GM18868 (cell line): ENCODE measurements around the gene ZFAND5.

Experiments used
- ATAC-seq: cut with Tn5 transposase; IDR thresholded peaks from one replicate; pipeline ENCODE4 v1.9.1; 2021; ENCODE audit warnings: mild to moderate bottlenecking, moderate library complexity; ENCODE audit not compliant: unreplicated experiment

The ZFAND5 gene

DNA sequence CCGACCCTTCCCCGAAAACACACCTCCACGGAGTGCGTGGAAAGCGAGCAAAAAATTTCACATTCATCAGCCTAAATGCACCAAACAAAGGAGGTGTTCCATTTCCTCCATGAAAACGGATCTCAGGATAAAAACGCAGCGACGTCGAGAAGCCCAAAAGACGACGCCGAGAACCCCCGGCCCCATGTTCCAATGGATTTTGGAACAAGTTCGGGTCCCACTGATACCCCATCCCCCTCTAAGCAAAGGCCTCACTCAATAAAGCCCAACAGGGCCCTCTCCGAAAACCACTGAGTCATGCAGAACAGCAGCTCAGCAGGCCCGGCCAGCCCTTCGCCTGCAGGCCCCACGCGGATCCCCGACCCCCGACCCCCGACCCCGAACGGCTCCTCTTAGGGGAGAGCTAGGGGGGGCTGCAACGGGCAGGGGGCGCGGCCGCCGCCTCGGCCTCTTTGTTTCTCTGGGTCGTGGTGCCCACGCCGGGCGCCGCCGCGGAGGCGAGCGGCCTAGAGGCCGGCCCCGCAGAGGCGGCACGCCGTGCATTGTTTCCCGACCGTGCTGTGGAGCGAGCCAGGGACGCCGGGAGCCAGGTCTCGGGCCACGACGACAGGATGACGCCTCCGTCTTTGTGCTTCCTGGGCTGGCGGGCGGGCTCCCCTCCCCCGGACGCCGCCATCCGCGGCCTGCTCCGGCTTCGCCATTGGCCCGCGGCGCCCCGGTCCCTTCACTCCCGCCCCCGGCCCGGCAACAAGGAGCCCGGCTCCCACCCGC is 915 bp downstream of the ZFAND5 start:
- peak; percentile 39 for ATAC-seq

DNA sequence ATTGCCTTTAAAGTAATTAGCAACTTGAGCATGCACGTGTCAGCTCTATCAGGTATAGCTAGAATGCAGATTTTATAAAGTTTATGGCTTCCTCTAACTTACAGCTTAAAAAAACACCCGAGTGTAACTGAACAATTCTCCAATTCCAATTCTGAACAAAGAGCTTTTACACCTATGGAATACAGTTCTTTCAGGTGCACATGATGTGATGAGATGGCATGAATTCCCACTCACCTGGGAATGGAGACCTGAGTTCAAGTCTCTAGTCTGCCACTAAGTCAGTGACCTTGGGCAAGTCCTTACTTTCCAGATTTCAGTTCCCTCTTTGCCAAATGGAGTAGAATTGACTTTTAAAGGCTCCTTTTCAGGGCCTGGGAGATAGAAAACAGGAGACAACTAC is 1.8 kb downstream of the ZFAND5 start:
- no peak for ATAC-seq

GRCh38 chr9:72362680-72363139 is 2.3 kb downstream of the ZFAND5 start:
- peak; percentile 47 for ATAC-seq

- ATAC-seq = no peak
Observed at GRCh38 chr9:72362118-72362531, 2.9 kb downstream of the ZFAND5 start.

DNA sequence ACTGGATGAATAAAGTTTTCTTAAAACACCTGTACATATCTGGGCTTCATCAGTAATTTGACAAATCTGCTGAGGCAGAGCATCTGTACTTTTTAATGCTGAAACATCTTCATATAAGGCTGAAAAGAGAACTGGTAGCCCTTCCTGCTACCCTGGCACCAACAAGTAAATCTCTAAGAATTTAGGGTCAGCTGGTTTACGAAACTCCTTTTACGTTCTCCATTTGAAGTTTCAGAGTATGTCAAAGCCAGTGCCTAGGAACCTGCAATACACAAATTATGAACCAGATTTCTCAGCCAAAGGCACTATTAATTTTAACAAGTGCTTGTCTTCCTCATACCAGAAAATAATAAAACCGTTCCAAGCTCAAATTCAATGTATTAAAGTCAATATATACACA is 3.8 kb downstream of the ZFAND5 start:
- no peak for ATAC-seq

- ATAC-seq = no peak
Observed at GRCh38 chr9:72360324-72360723, 4.7 kb downstream of the ZFAND5 start.

DNA sequence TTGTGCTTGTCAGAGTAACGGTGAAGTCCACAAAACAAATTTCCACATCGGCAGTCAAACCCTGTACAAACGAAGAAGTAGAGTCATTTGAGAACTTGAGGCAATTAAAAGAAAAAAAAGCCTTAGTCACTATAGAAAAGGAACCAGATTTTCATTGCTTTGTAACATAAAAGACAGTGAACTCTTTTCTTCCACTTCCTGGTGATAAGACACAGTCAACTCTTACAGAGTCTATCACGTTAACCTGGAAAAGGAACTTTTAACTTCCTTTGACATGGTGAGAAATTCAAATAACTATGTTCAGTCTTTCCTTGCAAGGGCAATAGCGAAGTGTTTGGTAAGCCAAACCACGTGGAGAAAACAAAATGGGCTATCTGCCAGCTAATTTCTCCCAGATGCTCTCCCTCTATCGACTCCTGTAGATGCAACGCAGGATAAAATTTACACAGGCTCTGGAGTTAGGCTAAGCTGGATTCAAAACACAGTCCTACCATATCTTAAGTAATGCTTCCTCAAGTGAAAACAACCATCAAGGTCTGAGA is 8.9 kb downstream of the ZFAND5 start:
- ATAC-seq = no peak

GRCh38 chr9:72355153-72355552 is 9.9 kb downstream of the ZFAND5 start:
- no peak for ATAC-seq

DNA sequence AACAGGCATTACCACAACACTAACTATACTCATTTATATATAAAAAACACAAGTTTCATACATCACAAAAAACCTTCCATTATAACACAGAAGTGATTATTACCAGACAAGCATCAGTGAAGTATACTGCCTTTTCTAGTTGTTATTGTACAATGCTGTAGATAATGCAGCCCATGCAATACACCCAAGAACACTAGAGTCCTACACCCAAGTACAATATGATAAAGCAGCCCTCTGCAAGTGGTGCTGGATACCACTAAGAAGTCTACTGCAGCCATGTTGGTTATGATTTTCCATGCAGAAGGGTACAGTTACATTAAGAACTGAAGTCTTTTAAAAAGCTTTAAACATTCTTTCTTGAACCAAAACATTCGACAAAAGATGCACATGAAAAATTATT is 10.3 kb downstream of the ZFAND5 start:
- no peak for ATAC-seq

- no peak for ATAC-seq
Observed at GRCh38 chr9:72353455-72354116, 11.4 kb downstream of the ZFAND5 start.

- ATAC-seq = no peak
Observed at GRCh38 chr9:72352911-72353388, 12.1 kb downstream of the ZFAND5 start.

DNA sequence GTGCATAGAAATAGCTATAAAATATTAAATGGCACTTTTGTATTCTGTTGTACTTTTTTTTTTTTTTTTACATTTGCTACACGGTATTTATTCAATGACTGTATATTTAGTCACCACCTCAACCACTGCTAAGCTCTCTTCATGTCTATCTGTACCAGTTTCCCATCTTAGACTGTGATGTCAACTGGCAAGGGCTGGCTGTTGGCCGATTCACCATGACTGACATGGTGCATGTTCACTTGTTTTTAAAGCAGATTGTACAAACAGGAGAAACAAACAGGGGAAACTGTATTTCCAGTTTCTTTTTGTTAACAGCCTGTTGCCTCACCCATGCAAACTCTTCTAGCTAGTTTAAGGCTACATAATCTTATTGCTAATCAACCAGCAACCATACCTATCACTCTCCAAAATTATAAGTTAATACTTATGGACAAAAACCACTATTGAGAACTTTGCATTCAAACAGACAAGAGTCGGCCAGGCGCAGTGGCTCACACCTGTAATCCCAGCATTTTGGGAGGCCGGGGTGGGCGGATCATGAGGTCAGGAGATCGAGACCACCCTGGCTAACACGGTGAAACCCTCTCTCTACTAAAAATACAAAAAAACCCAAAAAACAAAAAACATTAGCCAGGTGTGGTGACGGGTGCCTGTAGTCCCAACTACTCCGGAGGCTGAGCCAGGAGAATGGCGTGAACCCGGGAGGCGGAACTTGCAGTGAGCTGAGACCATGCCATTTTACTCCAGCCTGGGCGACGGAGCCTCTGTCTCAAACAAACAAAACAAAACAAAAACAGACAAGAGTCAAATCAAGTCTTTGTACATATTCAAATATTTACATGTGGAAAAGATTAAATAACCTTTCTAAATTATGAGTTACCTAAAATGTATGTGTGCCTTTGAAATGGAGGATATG is 13.2 kb downstream of the ZFAND5 start:
- no peak for ATAC-seq

- ATAC-seq = no peak
Observed at GRCh38 chr9:72349911-72350310, 15.1 kb downstream of the ZFAND5 start.

- ATAC-seq = no peak
Observed at GRCh38 chr9:72349240-72349639, 15.8 kb downstream of the ZFAND5 start.

GRCh38 chr9:72346333-72346732 is 18.7 kb downstream of the ZFAND5 start:
- ATAC-seq = no peak

DNA sequence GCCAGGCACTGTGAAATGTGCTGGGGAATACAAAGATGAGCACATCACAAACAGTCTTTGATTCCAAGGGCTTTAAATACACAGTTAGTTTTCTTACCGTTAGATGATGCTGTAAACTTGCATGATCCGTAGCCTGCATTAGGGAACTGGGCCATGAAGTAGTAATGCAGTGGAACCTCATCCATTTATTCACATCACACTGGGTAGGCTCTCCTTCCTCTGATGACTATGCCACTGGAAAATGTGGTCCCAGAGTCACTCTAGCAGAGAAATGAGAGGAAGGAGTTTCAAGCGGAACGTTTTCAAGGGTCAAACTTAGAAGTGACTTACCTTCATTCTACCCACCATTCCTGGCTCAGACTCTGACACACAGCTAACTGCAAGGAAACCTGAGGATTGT is 26.4 kb downstream of the ZFAND5 start:
- ATAC-seq = no peak

DNA sequence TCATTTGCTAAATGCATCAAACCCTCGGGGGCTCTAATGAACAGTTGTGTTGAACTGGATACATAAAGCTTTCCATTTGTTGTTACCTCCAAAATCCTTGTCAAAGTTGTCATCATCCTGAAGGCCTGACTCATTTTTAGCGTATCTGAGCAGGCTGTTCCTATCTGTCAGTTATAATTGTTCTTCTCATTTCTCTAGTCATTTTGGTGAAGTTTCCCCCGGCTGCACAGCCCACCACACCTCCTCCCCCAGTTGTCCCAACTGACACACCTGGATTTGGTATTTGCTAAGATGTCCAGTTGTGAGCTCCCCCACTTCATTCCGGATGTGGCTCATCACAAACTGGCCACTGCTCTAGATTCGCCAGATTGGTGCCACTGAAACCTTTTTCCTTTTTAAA is 27.7 kb downstream of the ZFAND5 start:
- ATAC-seq = no peak

- ATAC-seq = no peak
Observed at GRCh38 chr9:72334658-72335337, 30.2 kb downstream of the ZFAND5 start.

DNA sequence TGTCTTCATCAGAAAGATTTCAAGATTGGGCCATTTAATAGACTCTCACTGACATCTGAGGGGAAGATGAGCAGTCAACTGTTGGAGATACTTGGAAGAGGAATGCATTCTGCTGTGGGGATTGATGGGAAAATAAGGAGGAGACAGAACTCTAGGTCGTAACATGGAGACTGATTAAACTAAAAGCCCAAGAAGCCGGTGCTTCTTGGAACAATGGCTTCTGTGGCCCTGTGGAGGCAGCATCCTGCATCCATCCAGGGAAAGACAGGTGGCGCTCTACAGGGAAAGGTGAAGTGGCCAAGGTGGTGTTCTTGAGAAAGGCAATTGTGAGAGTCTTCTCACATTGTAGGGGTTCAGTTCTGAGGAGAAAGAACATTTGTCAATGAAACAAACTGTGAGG is 31.3 kb downstream of the ZFAND5 start:
- no peak for ATAC-seq

- no peak for ATAC-seq
Observed at GRCh38 chr9:72333197-72333596, 31.8 kb downstream of the ZFAND5 start.
